Femur (tissue), 1 donor: Measurements from ENCODE around the gene HMOX1.
"Not testable (repeated sequence)": the region's sequence is repeated elsewhere in the genome, so short reads cannot be mapped to it uniquely, and the experiment has no call there.

Experiments
- DNase-seq: peaks from one replicate; pipeline ENCODE4 v3.0.0-alpha.2; 2017

Gene HMOX1

GRCh38 chr22:35437049-35437448, 56.2 kb downstream of the HMOX1 start:
- no peak for DNase-seq

GRCh38 chr22:35438673-35439364, 57.9 kb downstream of the HMOX1 start:
- DNase-seq = not testable (repeated sequence)

- no peak for DNase-seq
Measured at GRCh38 chr22:35439365-35439717, 58.4 kb downstream of the HMOX1 start.

GRCh38 chr22:35440129-35440528, 59.2 kb downstream of the HMOX1 start:
- DNase-seq = no peak

GRCh38 chr22:35441489-35442100, 60.7 kb downstream of the HMOX1 start:
- no peak for DNase-seq

GRCh38 chr22:35442471-35442870, 61.6 kb downstream of the HMOX1 start:
- no peak for DNase-seq

GRCh38 chr22:35443338-35443737, 62.4 kb downstream of the HMOX1 start:
- DNase-seq = no peak
